OCI-LY1 (cell line): ENCODE data around the gene OTOF.

Experiments
- H2AFZ ChIP-seq: fragments of 200-600 bp; sonication (generic), shearing (Covaris generic); 2 replicates; pipeline ENCODE4 v1.6.0; 2014; ENCODE audit warnings: antibody characterized with exemption, mild to moderate bottlenecking, low read length
- H3F3A ChIP-seq: fragments of 200-600 bp; sonication (generic), shearing (Covaris generic); 2 replicates; pipeline ENCODE4 v1.6.0; 2014; ENCODE audit warnings: mild to moderate bottlenecking, antibody characterized with exemption, low read length, moderate library complexity; ENCODE audit not compliant: insufficient read depth
- H3K27ac ChIP-seq: fragments of 200-600 bp; sonication (generic); 2 replicates; pipeline ENCODE4 v1.5.1; 2014; ENCODE audit warnings: low read length, mixed run types, mild to moderate bottlenecking, low read depth; ENCODE audit not compliant: poor library complexity, severe bottlenecking
- H3K27me3 ChIP-seq: fragments of 200-600 bp; sonication (generic); 2 replicates; pipeline ENCODE4 v1.6.0; 2014; ENCODE audit warnings: antibody characterized with exemption, mild to moderate bottlenecking, low read length, moderate library complexity; ENCODE audit not compliant: insufficient read depth
- H3K36me3 ChIP-seq: fragments of 200-600 bp; sonication (generic); 2 replicates; pipeline ENCODE4 v1.6.1; 2014; ENCODE audit warnings: mild to moderate bottlenecking, antibody characterized with exemption, low read length, moderate library complexity, mixed read lengths; ENCODE audit not compliant: insufficient read depth
- H3K4me1 ChIP-seq: fragments of 200-600 bp; sonication (generic); 2 replicates; pipeline ENCODE4 v1.5.1; 2014; ENCODE audit warnings: mild to moderate bottlenecking, low read length, moderate library complexity; ENCODE audit not compliant: insufficient read depth, severe bottlenecking
- H3K4me2 ChIP-seq: fragments of 200-600 bp; sonication (generic), shearing (Covaris generic); 2 replicates; pipeline ENCODE4 v1.6.1; 2014; ENCODE audit warnings: low read length
- H3K4me3 ChIP-seq: fragments of 200-600 bp; sonication (generic); 2 replicates; pipeline ENCODE4 v1.5.1; 2014; ENCODE audit warnings: low read length, low read depth, mild to moderate bottlenecking, mixed read lengths; ENCODE audit not compliant: poor library complexity, severe bottlenecking
- H3K79me2 ChIP-seq: fragments of 200-600 bp; shearing (Covaris generic); 2 replicates; pipeline ENCODE4 v1.6.1; 2016; ENCODE audit warnings: mixed run types, low read length, mixed read lengths; ENCODE audit not compliant: insufficient read depth
- H3K9ac ChIP-seq: fragments of 200-600 bp; sonication (generic), shearing (Covaris generic); 2 replicates; pipeline ENCODE4 v1.6.1; 2014; ENCODE audit warnings: mild to moderate bottlenecking, low read length, mixed read lengths
- H3K9me2 ChIP-seq: fragments of 200-600 bp; sonication (generic), shearing (Covaris generic); 2 replicates; pipeline ENCODE4 v1.6.1; 2014; ENCODE audit warnings: low read depth, mild to moderate bottlenecking, low read length, mixed read lengths
- H3K9me3 ChIP-seq: fragments of 200-600 bp; shearing (Covaris generic); 2 replicates; pipeline ENCODE4 v1.6.1; 2014; ENCODE audit warnings: low read length, mixed read lengths
- H4K20me1 ChIP-seq: fragments of 200-600 bp; sonication (generic), shearing (Covaris generic); 2 replicates; pipeline ENCODE4 v1.6.0; 2016; ENCODE audit warnings: mild to moderate bottlenecking, low read length; ENCODE audit not compliant: insufficient read depth
- CTCF ChIP-seq: fragments of 200-600 bp; sonication (generic), shearing (Covaris generic); IDR thresholded peaks from 2 replicates; pipeline ENCODE4 v1.5.1; 2017; ENCODE audit warnings: mild to moderate bottlenecking, antibody characterized with exemption, low read length, moderate library complexity, mixed read lengths
- EZH2 ChIP-seq: fragments of 200-600 bp; sonication (generic), shearing (Covaris generic); IDR thresholded peaks from 2 replicates; pipeline ENCODE4 v1.8.0; 2017; ENCODE audit warnings: borderline replicate concordance, mixed run types, mild to moderate bottlenecking, antibody characterized with exemption, low read length, moderate library complexity, mixed read lengths

OTOF gene

DNA sequence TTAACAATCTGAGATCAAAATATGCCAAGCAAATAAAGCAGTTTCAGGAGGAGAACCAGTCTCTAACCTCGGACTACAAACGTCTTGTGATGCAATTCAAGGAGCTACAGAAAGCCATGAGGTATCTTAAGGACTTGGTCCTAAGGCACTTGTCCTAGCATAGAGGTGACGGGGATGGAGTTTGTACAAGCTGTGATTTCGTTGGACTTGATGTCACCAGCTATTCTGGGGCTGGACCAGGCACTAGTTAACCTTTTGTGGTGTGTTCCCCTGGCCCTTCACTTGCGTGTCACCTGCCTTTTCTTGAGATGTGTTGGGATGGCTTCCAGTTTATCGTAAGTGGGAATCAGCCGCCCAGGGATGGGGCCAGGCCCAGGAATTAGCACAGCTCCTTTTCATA lies 33.7 kb downstream of the OTOF start:
- Histone ChIP-seq H3K9ac (no peak overlapping the region), H3K4me2 (no peak overlapping the region), H4K20me1 (no peaks in the 10 kb centered on the region), H2AFZ (no peak overlapping the region), H3K27me3 (peaks cover 7% of the 10 kb centered on the region; the same call in 1 of the 2 replicates), H3K27ac (no peak overlapping the region), H3K4me1 (no peaks in the 10 kb centered on the region), H3K79me2 (no peaks in the 10 kb centered on the region), H3K36me3 (no peaks in the 10 kb centered on the region), H3K9me3 (no peaks in the 10 kb centered on the region), H3K4me3 (no peak overlapping the region), H3F3A (no peaks in the 10 kb centered on the region), H3K9me2 (no peaks in the 10 kb centered on the region)
- TF ChIP-seq EZH2, result no peak
- TF ChIP-seq CTCF, result no peak

GRCh38 chr2:26442707-26443106 lies 35.2 kb downstream of the OTOF start:
- no peak overlapping the region for H3K9ac ChIP-seq
- no peak overlapping the region for H3K4me3 ChIP-seq
- no peaks in the 10 kb centered on the region for H4K20me1 ChIP-seq
- H2AFZ ChIP-seq, result no peak overlapping the region
- TF ChIP-seq CTCF (no peak), EZH2 (no peak)
- no peaks in the 10 kb centered on the region for H3K36me3 ChIP-seq
- no peaks in the 10 kb centered on the region for H3F3A ChIP-seq
- peaks cover 8% of the 10 kb centered on the region; the same call in 1 of the 2 replicates for H3K27me3 ChIP-seq
- H3K9me2 ChIP-seq, result no peaks in the 10 kb centered on the region
- H3K9me3 ChIP-seq, result no peaks in the 10 kb centered on the region
- no peaks in the 10 kb centered on the region for H3K4me1 ChIP-seq
- H3K4me2 ChIP-seq, result no peak overlapping the region
- no peaks in the 10 kb centered on the region for H3K79me2 ChIP-seq
- no peak overlapping the region for H3K27ac ChIP-seq

DNA sequence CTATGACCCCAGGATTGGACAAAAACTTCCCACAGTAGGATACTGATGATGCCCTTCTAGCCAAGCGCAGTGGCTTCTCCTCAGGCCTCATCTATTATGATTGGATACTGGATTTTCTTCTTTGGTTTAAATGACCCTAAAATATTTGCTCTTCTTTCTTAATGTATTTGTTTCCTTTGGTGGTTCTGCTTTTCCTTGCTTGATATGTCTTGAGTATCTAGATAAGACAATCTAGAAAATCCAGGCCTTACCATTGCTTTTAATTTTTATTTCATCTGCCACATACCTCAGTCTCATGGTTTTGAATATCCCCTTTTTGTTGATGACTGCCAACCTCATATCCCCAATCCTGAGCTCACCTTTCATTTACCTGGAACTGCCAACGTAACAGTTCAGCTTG lies 35.6 kb downstream of the OTOF start:
- Histone ChIP-seq H3K27ac (no peak overlapping the region), H3K4me3 (no peak overlapping the region), H3K36me3 (no peaks in the 10 kb centered on the region), H2AFZ (no peak overlapping the region), H3K27me3 (peaks cover 8% of the 10 kb centered on the region; the same call in 1 of the 2 replicates), H3K4me1 (no peaks in the 10 kb centered on the region), H3K79me2 (no peaks in the 10 kb centered on the region), H3K9ac (no peak overlapping the region), H3K9me3 (no peaks in the 10 kb centered on the region), H4K20me1 (no peaks in the 10 kb centered on the region), H3K9me2 (no peaks in the 10 kb centered on the region), H3F3A (no peaks in the 10 kb centered on the region), H3K4me2 (no peak overlapping the region)
- TF ChIP-seq CTCF (no peak), EZH2 (no peak)
